Left ventricle myocardium inferior (tissue), 1 donor: ENCODE results near the gene ZNF141. TPM values are rescaled to one million over a fixed set of nuclear protein-coding genes. Genes with fewer than 3 reads are reported as not detected.
A peak's percentile ranks its signal among the peaks of the same experiment; 100 is the strongest.

Source experiments
- DNase-seq: peaks from one replicate; pipeline ENCODE4 v3.0.0-alpha.2; 2020
- H3K27ac ChIP-seq: fragments of 200-600 bp; replicated peaks from 2 replicates; pipeline ENCODE4 v1.8.0; 2021
- H3K27me3 ChIP-seq: fragments of 200-600 bp; 2 replicates; pipeline ENCODE4 v1.8.0; 2021; ENCODE audit warnings: low read depth
- H3K36me3 ChIP-seq: fragments of 200-600 bp; 2 replicates; pipeline ENCODE4 v1.8.0; 2021
- H3K4me1 ChIP-seq: fragments of 200-600 bp; 2 replicates; pipeline ENCODE4 v1.8.0; 2021
- H3K4me3 ChIP-seq: fragments of 200-600 bp; 2 replicates; pipeline ENCODE4 v1.8.0; 2021; ENCODE audit warnings: mild to moderate bottlenecking, moderate library complexity
- H3K9me3 ChIP-seq: fragments of 200-600 bp; replicated peaks from 2 replicates; pipeline ENCODE4 v1.8.0; 2021
- CTCF ChIP-seq: fragments of 200-600 bp; IDR thresholded peaks from 2 replicates; pipeline ENCODE4 v1.8.0; 2021; ENCODE audit warnings: antibody characterized with exemption, mild to moderate bottlenecking, borderline replicate concordance
- intact Hi-C: fragments of 100-400 bp; cut with micrococcal nuclease; formaldehyde crosslinking; loops from one replicate; pipeline ENCODE4 v1.11.0; 2022
- total RNA-seq: library from RNA; stranded (reverse); fragmentation: NEBNext Ultra II Directional; extraction: Animal tissue kit (Norgen Biotek cat#: 25700); gene quantifications from one replicate; pipeline ENCODE4 v1.2.1, GENCODE V29; 2021
- donor health status: DM: no; HTN: yes; CAD: no; lungs with severe emphysema.

The ZNF141 gene
- total RNA-seq, 1 donor from 2014 or later = 8.2 TPM

GRCh38 chr4:304969-305680, 32.5 kb upstream of the ZNF141 start, which contains the start of gene ZNF732:
TSS of gene ZNF732 (minus strand) at chr4:305474. CDS start at chr4:305310, 164 bp downstream.
- peak; percentile 31 for DNase-seq
- intact Hi-C loops = no loop called here
- peaks cover 4% of the 10 kb centered on the region for H3K9me3 ChIP-seq

GRCh38 chr4:306551-306961, 31.1 kb upstream of the ZNF141 start:
- intact Hi-C loops = no loop called here
- peaks cover 39% of the 10 kb centered on the region for H3K27me3 ChIP-seq
- peaks cover 4% of the 10 kb centered on the region for H3K9me3 ChIP-seq
- peaks cover 17% of the 10 kb centered on the region for H3K4me1 ChIP-seq
- no peak for TF ChIP-seq CTCF
- no peak overlapping the region for H3K4me3 ChIP-seq
- DNase-seq = no peak
- no peak overlapping the region for H3K27ac ChIP-seq
- no peaks in the 10 kb centered on the region for H3K36me3 ChIP-seq

More at GRCh38 chr4:304969-305680, 32.5 kb upstream of the ZNF141 start, which contains the start of gene ZNF732:
- Histone ChIP-seq H3K4me1 (peaks cover 17% of the 10 kb centered on the region), H3K4me3 (peak within 1 kb of the TSS; percentile 69), H3K36me3 (no peaks in the 10 kb centered on the region), H3K27ac (no peak within 1 kb of the TSS), H3K27me3 (peaks cover 39% of the 10 kb centered on the region)
- TF ChIP-seq CTCF = no peak

GRCh38 chr4:309807-310206, 27.8 kb upstream of the ZNF141 start:
- DNase-seq = no peak
- intact Hi-C loops = no loop called here
- no peak for TF ChIP-seq CTCF

GRCh38 chr4:314296-314903, 23.2 kb upstream of the ZNF141 start:
- peaks cover 10% of the 10 kb centered on the region for H3K9me3 ChIP-seq
- intact Hi-C loops = no loop called here
- TF ChIP-seq CTCF = no peak
- no peaks in the 10 kb centered on the region for H3K4me1 ChIP-seq
- no peak for DNase-seq
- H3K36me3 ChIP-seq = no peaks in the 10 kb centered on the region
- H3K27me3 ChIP-seq = no peaks in the 10 kb centered on the region
- no peak overlapping the region for H3K4me3 ChIP-seq
- no peak overlapping the region for H3K27ac ChIP-seq

More at GRCh38 chr4:309807-310206, 27.8 kb upstream of the ZNF141 start:
- Histone ChIP-seq H3K27me3 (peaks cover 22% of the 10 kb centered on the region), H3K4me3 (no peak overlapping the region), H3K36me3 (no peaks in the 10 kb centered on the region), H3K4me1 (peaks cover 12% of the 10 kb centered on the region), H3K9me3 (peaks cover 4% of the 10 kb centered on the region), H3K27ac (no peak overlapping the region)

GRCh38 chr4:328729-329128, 8.9 kb upstream of the ZNF141 start:
- Histone ChIP-seq H3K36me3 (peaks cover 5% of the 10 kb centered on the region), H3K4me3 (no peak overlapping the region), H3K4me1 (no peaks in the 10 kb centered on the region), H3K9me3 (peaks cover 17% of the 10 kb centered on the region), H3K27me3 (no peaks in the 10 kb centered on the region), H3K27ac (no peak overlapping the region)
- intact Hi-C loops = no loop called here
- DNase-seq = no peak
- no peak for TF ChIP-seq CTCF
